DMS53 treated with DMSO at 0.1 percent for 48 hours (cell line): ENCODE measurements around the gene RGS3.

Experiments used
- DNase-seq: peaks from one replicate; lab custom pipeline; 2025; ENCODE audit not compliant: unreplicated experiment; lab: John Stamatoyannopoulos, UW

Gene RGS3

GRCh38 chr9:113582698-113583200 is 119.2 kb downstream of the RGS3 start:
- DNase-seq = no peak

- no peak for DNase-seq
Measured at GRCh38 chr9:113583511-113584427, 120.2 kb downstream of the RGS3 start.

GRCh38 chr9:113584428-113585084 is 121.0 kb downstream of the RGS3 start:
- no peak for DNase-seq

- DNase-seq = no peak
Measured at GRCh38 chr9:113585085-113585442, 121.5 kb downstream of the RGS3 start.

GRCh38 chr9:113585555-113585954 is 122.0 kb downstream of the RGS3 start:
- no peak for DNase-seq

GRCh38 chr9:113587471-113588031 is 124.0 kb downstream of the RGS3 start:
- DNase-seq = no peak

GRCh38 chr9:113588242-113588810 is 124.8 kb downstream of the RGS3 start:
- no peak for DNase-seq

GRCh38 chr9:113588936-113589335 is 125.4 kb downstream of the RGS3 start:
- no peak for DNase-seq

GRCh38 chr9:113589407-113589806 is 125.9 kb downstream of the RGS3 start:
- no peak for DNase-seq

- DNase-seq = no peak
Measured at GRCh38 chr9:113589890-113590289, 126.4 kb downstream of the RGS3 start.

GRCh38 chr9:113590389-113590788 is 126.9 kb downstream of the RGS3 start:
- DNase-seq = no peak

GRCh38 chr9:113590991-113591898 is 127.7 kb downstream of the RGS3 start:
- peak; percentile 63 for DNase-seq

- DNase-seq = no peak
Measured at GRCh38 chr9:113591899-113592625, 128.5 kb downstream of the RGS3 start.

- no peak for DNase-seq
Measured at GRCh38 chr9:113592876-113593575, 129.5 kb downstream of the RGS3 start.

GRCh38 chr9:113593682-113594281 is 130.3 kb downstream of the RGS3 start:
- DNase-seq = no peak

GRCh38 chr9:113594484-113595299 is 131.2 kb downstream of the RGS3 start:
- DNase-seq = no peak

GRCh38 chr9:113596616-113597320 is 133.2 kb downstream of the RGS3 start:
- DNase-seq = no peak
